Lower lobe of right lung (tissue), 2 donors: ENCODE results near the gene NTM. TPM values are rescaled to one million over a fixed set of nuclear protein-coding genes. Genes with fewer than 3 reads are reported as not detected.

Experiments used
- ATAC-seq, 2 donors: fragments of 200-7000 bp; cut with Tn5 transposase; one replicate each; pipeline ENCODE4 v1.9.1; 2020 to 2022; ENCODE audit warnings: mild to moderate bottlenecking in 2 of 2, moderate library complexity in 2 of 2
- DNase-seq: peaks from one replicate; pipeline ENCODE4 v3.0.0-alpha.2; 2020
- H3K27ac ChIP-seq: fragments of 200-600 bp; one replicate; pipeline ENCODE4 v1.8.0; 2022
- H3K27me3 ChIP-seq: fragments of 200-600 bp; one replicate; pipeline ENCODE4 v1.8.0; 2022; ENCODE audit warnings: low read depth
- H3K36me3 ChIP-seq: fragments of 200-600 bp; one replicate; pipeline ENCODE4 v1.8.0; 2022; ENCODE audit warnings: mild to moderate bottlenecking
- H3K4me1 ChIP-seq: fragments of 200-600 bp; one replicate; pipeline ENCODE4 v1.8.0; 2022
- H3K4me3 ChIP-seq: fragments of 200-600 bp; one replicate; pipeline ENCODE4 v1.8.0; 2022; ENCODE audit warnings: mild to moderate bottlenecking
- H3K9me3 ChIP-seq: fragments of 200-600 bp; one replicate; pipeline ENCODE4 v1.8.0; 2022
- intact Hi-C: fragments of 100-400 bp; cut with DNase I; formaldehyde crosslinking; loops from one replicate; pipeline ENCODE4 v1.11.0; 2022
- total RNA-seq: library from RNA; stranded (reverse); fragmentation: NEBNext Ultra II Directional; extraction: Animal tissue kit (Norgen Biotek cat#: 25700); gene quantifications from one replicate; pipeline ENCODE4 v1.2.1, GENCODE V29; 2021
- TF ChIP-seq, protein P1 (sequence below): fragments of 200-600 bp; IDR thresholded peaks from one replicate; pipeline ENCODE4 v1.8.0; 2022; ENCODE audit warnings: antibody characterized with exemption, mild to moderate bottlenecking
- donor health status: DM: no; HTN: yes; CAD: no; lungs with severe emphysema.

NTM gene
- total RNA-seq, 1 donor from 2014 or later = 2.3 TPM

DNA sequence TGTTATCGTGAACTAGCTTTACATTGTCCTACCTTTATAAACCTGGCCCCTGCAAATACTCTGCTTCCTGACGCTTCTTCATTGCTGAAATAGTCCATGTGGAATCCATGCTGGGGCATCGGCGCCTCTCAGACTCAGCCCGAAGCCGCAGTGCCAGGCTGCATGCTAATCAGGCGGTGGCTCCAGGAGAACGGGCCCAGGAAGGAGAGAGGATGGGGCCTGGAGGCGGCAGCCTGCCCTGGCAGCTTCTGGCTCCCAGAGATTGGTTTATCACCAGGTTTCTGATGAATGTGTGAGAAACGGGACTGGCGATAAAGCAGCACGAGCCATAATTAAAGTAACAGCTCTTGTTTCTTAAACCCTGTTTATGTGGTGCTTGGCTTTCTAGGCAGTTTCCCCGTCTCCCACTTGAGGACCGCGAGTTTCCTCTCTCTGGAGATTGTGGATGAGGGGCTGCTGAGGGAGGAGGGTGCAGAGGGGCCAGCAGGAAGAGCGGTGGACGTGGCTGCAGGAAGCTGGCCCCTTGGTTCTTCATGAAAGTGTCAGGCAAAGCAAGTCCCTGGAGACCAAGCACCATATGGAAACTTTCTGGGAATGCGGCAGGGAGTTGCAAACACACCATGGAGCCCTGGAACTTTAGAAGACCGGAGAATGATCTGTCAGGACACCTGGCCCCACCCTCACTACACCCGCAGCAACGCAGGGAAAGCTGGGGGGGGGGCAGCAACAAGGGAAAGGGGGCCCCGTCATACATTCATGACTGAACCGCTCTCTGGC is 93.4 kb downstream of the NTM start:
- Histone ChIP-seq H3K27me3 (peaks cover 26% of the 10 kb centered on the region), H3K27ac (no peak overlapping the region), H3K9me3 (no peaks in the 10 kb centered on the region), H3K36me3 (no peaks in the 10 kb centered on the region), H3K4me1 (no peaks in the 10 kb centered on the region), H3K4me3 (no peak overlapping the region)
- no peak for DNase-seq
- TF ChIP-seq, protein P1, sequence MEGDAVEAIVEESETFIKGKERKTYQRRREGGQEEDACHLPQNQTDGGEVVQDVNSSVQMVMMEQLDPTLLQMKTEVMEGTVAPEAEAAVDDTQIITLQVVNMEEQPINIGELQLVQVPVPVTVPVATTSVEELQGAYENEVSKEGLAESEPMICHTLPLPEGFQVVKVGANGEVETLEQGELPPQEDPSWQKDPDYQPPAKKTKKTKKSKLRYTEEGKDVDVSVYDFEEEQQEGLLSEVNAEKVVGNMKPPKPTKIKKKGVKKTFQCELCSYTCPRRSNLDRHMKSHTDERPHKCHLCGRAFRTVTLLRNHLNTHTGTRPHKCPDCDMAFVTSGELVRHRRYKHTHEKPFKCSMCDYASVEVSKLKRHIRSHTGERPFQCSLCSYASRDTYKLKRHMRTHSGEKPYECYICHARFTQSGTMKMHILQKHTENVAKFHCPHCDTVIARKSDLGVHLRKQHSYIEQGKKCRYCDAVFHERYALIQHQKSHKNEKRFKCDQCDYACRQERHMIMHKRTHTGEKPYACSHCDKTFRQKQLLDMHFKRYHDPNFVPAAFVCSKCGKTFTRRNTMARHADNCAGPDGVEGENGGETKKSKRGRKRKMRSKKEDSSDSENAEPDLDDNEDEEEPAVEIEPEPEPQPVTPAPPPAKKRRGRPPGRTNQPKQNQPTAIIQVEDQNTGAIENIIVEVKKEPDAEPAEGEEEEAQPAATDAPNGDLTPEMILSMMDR = no peak
- intact Hi-C loops = no loop called here
- no peak for ATAC-seq

DNA sequence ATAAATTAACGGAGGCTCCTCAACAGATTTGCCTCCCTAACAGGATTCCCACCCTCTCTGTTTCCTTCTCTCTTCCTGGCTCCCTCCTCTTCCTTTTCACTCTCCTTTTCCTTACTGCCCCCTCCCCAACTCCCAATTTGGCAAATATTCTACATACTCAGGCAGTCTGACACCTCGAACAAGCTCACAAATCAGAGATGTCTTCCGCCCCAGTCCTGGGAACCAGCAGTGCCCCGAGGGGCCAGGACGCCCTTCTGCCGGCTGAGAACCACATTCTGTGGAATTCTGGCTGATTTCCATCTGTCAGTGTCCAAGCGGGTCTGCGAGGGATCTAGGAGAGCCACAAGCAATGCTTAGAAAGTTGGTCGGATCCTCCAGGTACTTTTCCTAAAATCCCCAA is 94.0 kb downstream of the NTM start:
- Histone ChIP-seq H3K4me1 (no peaks in the 10 kb centered on the region), H3K9me3 (no peaks in the 10 kb centered on the region), H3K36me3 (no peaks in the 10 kb centered on the region), H3K27ac (no peak overlapping the region), H3K27me3 (peaks cover 28% of the 10 kb centered on the region), H3K4me3 (no peak overlapping the region)
- TF ChIP-seq, protein P1 = no peak
- DNase-seq = no peak
- ATAC-seq = no peak
- intact Hi-C loops = no loop called here

- no peaks in the 10 kb centered on the region for H3K9me3 ChIP-seq
- no peak for ATAC-seq
These were observed 94.6 kb downstream of the NTM start for GRCh38 chr11:131465039-131465438.

GRCh38 chr11:131465746-131466145 is 95.3 kb downstream of the NTM start:
- Histone ChIP-seq H3K36me3 (no peaks in the 10 kb centered on the region), H3K4me1 (no peaks in the 10 kb centered on the region), H3K4me3 (no peak overlapping the region), H3K9me3 (no peaks in the 10 kb centered on the region), H3K27ac (no peak overlapping the region), H3K27me3 (peaks cover 34% of the 10 kb centered on the region)
- ATAC-seq = no peak
- TF ChIP-seq, protein P1 = no peak
- intact Hi-C loops = no loop called here
- no peak for DNase-seq

More at GRCh38 chr11:131465039-131465438, 94.6 kb downstream of the NTM start:
- intact Hi-C loops = no loop called here
- H3K27ac ChIP-seq = no peak overlapping the region
- peaks cover 28% of the 10 kb centered on the region for H3K27me3 ChIP-seq
- DNase-seq = no peak
- TF ChIP-seq, protein P1 = no peak
- H3K36me3 ChIP-seq = no peaks in the 10 kb centered on the region
- no peak overlapping the region for H3K4me3 ChIP-seq
- H3K4me1 ChIP-seq = no peaks in the 10 kb centered on the region

- Histone ChIP-seq H3K27ac (no peak overlapping the region), H3K9me3 (no peaks in the 10 kb centered on the region), H3K36me3 (no peaks in the 10 kb centered on the region), H3K27me3 (peaks cover 36% of the 10 kb centered on the region), H3K4me1 (no peaks in the 10 kb centered on the region), H3K4me3 (no peak overlapping the region)
- TF ChIP-seq, protein P1 = no peak
- no peak for ATAC-seq
- no peak for DNase-seq
- intact Hi-C loops = no loop called here
These were observed 97.4 kb downstream of the NTM start for GRCh38 chr11:131467645-131468394.
